Measurements from ENCODE around the gene FGF14. TPM values are rescaled to one million over a fixed set of nuclear protein-coding genes. Genes with fewer than 3 reads are reported as not detected.

Gene FGF14
- total and polyA plus RNA-seq, 2 donors (not counting 3 experiments of a cell fraction or from before 2014, with no cell fraction given) = not detected

- dilution Hi-C loops (cut with MboI; ENCODE audit: extremely low pct_ligation_motif_present, low sequenced_read_pairs) = no loop called here
- Histone ChIP-seq H3K36me3 (ENCODE audit: control insufficient read depth in 2 of 2, extremely low read depth in 1 of 2, insufficient read depth in 2 of 2, low read length in 2 of 2) (no peaks in the 10 kb centered on the region), H3K9me1 (replicated peaks; ENCODE audit: control insufficient read depth, extremely low read depth, insufficient read depth, low read length) (no peaks in the 10 kb centered on the region), H3K4me2 (ENCODE audit: insufficient read depth, low read length) (no peak overlapping the region), H3K79me2 (ENCODE audit: control insufficient read depth, insufficient read depth, low read length) (no peaks in the 10 kb centered on the region), H3K4me3 (replicated peaks in 1 of 3; ENCODE audit: insufficient read depth in 1 of 3, low read depth in 1 of 3, low read length in 3 of 3) (no peak overlapping the region), H3K9me3 (replicated peaks; ENCODE audit: control insufficient read depth, insufficient read depth, low read length) (no peaks in the 10 kb centered on the region), H4K20me1 (replicated peaks; ENCODE audit: control insufficient read depth, extremely low read depth, insufficient read depth, low read length) (no peaks in the 10 kb centered on the region), H2AFZ (ENCODE audit: low read depth, low read length) (no peak overlapping the region), H3K27ac (ENCODE audit: insufficient read depth, low read depth, low read length) (no peak overlapping the region), H3K4me1 (ENCODE audit: control insufficient read depth, extremely low read depth, insufficient read depth, low read length) (no peaks in the 10 kb centered on the region), H3K9ac (replicated peaks; ENCODE audit: extremely low read depth, insufficient read depth, low read length) (no peak overlapping the region), H3K27me3 (ENCODE audit: control insufficient read depth in 2 of 2, insufficient read depth in 2 of 2, low read length in 2 of 2) (no peaks in the 10 kb centered on the region)
- POLR2A ChIA-PET = no interaction called here
- DNase-seq (ENCODE audit: low read depth, low spot score) = no peak
- no peak for FAIRE-seq
- CTCF ChIA-PET = no interaction called here
- intact Hi-C loops (cut with micrococcal nuclease) = no loop called here
- TF ChIP-seq FOS (IDR thresholded peaks at IDR 0.05; ENCODE audit: borderline replicate concordance, insufficient read depth, low read length) (no peak), POLR2A (IDR thresholded peaks at IDR 0.05; ENCODE audit: low read depth, low read length) (no peak), MYC (IDR thresholded peaks at IDR 0.05; ENCODE audit: low read depth, low read length) (no peak), POLR2AphosphoS5 (IDR thresholded peaks at IDR 0.05; ENCODE audit: insufficient read depth, low read depth, low read length) (no peak), GATA2 (IDR thresholded peaks at IDR 0.05; ENCODE audit: insufficient read depth, insufficient read length, low read depth, low read length) (no peak), MAX (IDR thresholded peaks at IDR 0.05; ENCODE audit: insufficient read depth, insufficient read length) (no peak), EZH2 (IDR thresholded peaks at IDR 0.05; ENCODE audit: borderline replicate concordance, low read depth, low read length, severe bottlenecking) (no peak), JUN (IDR thresholded peaks at IDR 0.05; ENCODE audit: borderline replicate concordance, insufficient read depth, insufficient read length, low read depth) (no peak), CTCF (IDR thresholded peaks at IDR 0.05; ENCODE audit: extremely low read depth in 1 of 2, insufficient read depth in 1 of 2, low read depth in 1 of 2, low read length in 2 of 2) (no peak)
- BruUV-seq (replicated peaks) = no TSS peak
These were observed 446.1 kb downstream of the FGF14 start for GRCh38 chr13:101955764-101956163.
